Neutrophil (primary cell): ENCODE data around the gene GGACT.
"Not testable (repeated sequence)": the region's sequence is repeated elsewhere in the genome, so short reads cannot be mapped to it uniquely, and the experiment has no call there.

Experiments
- H3K27ac ChIP-seq: fragments of 200-600 bp; sonication (generic); 2 replicates; pipeline ENCODE4 v1.5.1; 2016; ENCODE audit warnings: mild to moderate bottlenecking, moderate library complexity
- H3K27me3 ChIP-seq: fragments of 200-600 bp; sonication (generic); 2 replicates; pipeline ENCODE4 v1.6.0; 2016; ENCODE audit warnings: mild to moderate bottlenecking
- H3K36me3 ChIP-seq: fragments of 200-600 bp; sonication (generic); 2 replicates; pipeline ENCODE4 v1.5.1; 2017
- H3K4me1 ChIP-seq, 2 experiments: fragments of 200-600 bp in 1 of 2; sonication (generic) in 1 of 2; 1 replicate in 1 of 2; 2 replicates in 1 of 2; pipeline versions ENCODE4 v1.5.1 to v1.6.1; 2013 to 2016; ENCODE audit warnings: low read depth in 1 of 2, low read length in 1 of 2, mild to moderate bottlenecking in 1 of 2, moderate library complexity in 1 of 2; ENCODE audit not compliant: control insufficient read depth in 1 of 2, insufficient read depth in 1 of 2
- H3K4me3 ChIP-seq, 2 experiments: fragments of 200-600 bp in 1 of 2; sonication (generic) in 1 of 2; 1 replicate in 1 of 2; 2 replicates in 1 of 2; pipeline ENCODE4 v1.5.1; 2013 to 2016; ENCODE audit warnings: low read depth in 1 of 2, low read length in 1 of 2, mild to moderate bottlenecking in 1 of 2, moderate library complexity in 1 of 2
- H3K9me3 ChIP-seq: fragments of 200-600 bp; sonication (generic); 2 replicates; pipeline ENCODE4 v1.5.1; 2016
- TF ChIP-seq, protein P1 (sequence below): fragments of 200-600 bp; sonication (generic); IDR thresholded peaks from 2 replicates; pipeline ENCODE4 v1.5.1; 2016; ENCODE audit warnings: antibody characterized with exemption

The GGACT gene

GRCh38 chr13:100589178-100589725, 663 bp upstream of the GGACT start:
- Histone ChIP-seq H3K36me3 (no peaks in the 10 kb centered on the region), H3K4me3 (no peak overlapping the region), H3K4me1 (peaks cover 3 to 5% of the 10 kb centered on the region in 2 experiments), H3K27ac (no peak overlapping the region), H3K9me3 (no peaks in the 10 kb centered on the region), H3K27me3 (peaks cover 21% of the 10 kb centered on the region)
- TF ChIP-seq, protein P1, sequence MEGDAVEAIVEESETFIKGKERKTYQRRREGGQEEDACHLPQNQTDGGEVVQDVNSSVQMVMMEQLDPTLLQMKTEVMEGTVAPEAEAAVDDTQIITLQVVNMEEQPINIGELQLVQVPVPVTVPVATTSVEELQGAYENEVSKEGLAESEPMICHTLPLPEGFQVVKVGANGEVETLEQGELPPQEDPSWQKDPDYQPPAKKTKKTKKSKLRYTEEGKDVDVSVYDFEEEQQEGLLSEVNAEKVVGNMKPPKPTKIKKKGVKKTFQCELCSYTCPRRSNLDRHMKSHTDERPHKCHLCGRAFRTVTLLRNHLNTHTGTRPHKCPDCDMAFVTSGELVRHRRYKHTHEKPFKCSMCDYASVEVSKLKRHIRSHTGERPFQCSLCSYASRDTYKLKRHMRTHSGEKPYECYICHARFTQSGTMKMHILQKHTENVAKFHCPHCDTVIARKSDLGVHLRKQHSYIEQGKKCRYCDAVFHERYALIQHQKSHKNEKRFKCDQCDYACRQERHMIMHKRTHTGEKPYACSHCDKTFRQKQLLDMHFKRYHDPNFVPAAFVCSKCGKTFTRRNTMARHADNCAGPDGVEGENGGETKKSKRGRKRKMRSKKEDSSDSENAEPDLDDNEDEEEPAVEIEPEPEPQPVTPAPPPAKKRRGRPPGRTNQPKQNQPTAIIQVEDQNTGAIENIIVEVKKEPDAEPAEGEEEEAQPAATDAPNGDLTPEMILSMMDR, result no peak

- TF ChIP-seq, protein P1, result no peak
- Histone ChIP-seq H3K4me1 (peaks cover 3 to 5% of the 10 kb centered on the region in 2 experiments), H3K9me3 (no peaks in the 10 kb centered on the region), H3K27ac (no peak overlapping the region), H3K4me3 (no peak overlapping the region), H3K36me3 (no peaks in the 10 kb centered on the region), H3K27me3 (peaks cover 13% of the 10 kb centered on the region)
These were observed 3.7 kb downstream of the GGACT start for GRCh38 chr13:100584896-100585295.

- TF ChIP-seq, protein P1, result no peak
- no peak overlapping the region for H3K4me3 ChIP-seq
- no peaks in the 10 kb centered on the region for H3K9me3 ChIP-seq
- H3K4me1 ChIP-seq, result no peaks in the 10 kb centered on the region
- H3K36me3 ChIP-seq, result no peaks in the 10 kb centered on the region
- H3K27ac ChIP-seq, result no peak overlapping the region
- H3K27me3 ChIP-seq, result no peaks in the 10 kb centered on the region
These were observed 7.1 kb downstream of the GGACT start for GRCh38 chr13:100581504-100581903.

DNA sequence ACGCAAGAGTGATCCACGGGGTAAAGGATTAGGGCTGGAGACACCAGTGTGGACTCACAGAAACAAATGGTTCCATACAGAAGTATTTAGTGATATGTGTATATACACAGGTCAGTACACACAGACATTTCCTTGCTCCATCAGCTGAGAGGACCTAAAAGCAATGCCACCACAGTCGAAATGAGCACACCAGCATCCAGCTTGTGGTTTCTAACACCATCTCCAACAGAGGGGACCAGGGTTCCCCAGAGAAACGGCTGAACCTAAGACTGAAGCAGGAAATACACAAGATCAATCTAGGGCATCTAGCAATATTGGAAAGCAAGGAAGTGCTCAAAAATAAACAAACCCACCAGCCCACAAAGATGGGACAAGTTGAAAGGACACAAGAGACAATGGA, 7.6 kb downstream of the GGACT start:
- Histone ChIP-seq H3K4me1 (no peaks in the 10 kb centered on the region), H3K27me3 (no peaks in the 10 kb centered on the region), H3K9me3 (no peaks in the 10 kb centered on the region), H3K36me3 (no peaks in the 10 kb centered on the region), H3K4me3 (no peak overlapping the region), H3K27ac (no peak overlapping the region)
- TF ChIP-seq, protein P1, result no peak

DNA sequence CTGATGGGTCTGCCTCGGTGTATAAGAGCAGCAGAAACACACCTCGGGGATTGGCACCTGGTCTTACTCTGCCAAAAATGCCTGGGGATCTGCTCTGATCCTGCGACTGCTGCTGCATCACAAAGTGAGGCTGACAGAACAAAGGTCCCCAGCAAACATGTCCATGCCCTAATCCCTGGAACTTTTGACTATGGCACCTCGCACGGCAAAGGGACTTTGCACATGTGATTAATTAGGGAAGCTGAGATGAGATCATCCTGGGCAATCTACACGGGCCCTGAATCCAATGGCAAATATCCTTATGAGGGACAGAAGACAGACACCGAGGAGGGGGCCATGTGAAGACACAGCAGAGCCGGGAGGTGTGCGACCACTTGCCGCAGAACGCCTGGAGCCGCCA, 8.5 kb downstream of the GGACT start:
- Histone ChIP-seq H3K9me3 (no peaks in the 10 kb centered on the region), H3K4me3 (no peak overlapping the region), H3K4me1 (no peaks in the 10 kb centered on the region), H3K36me3 (no peaks in the 10 kb centered on the region), H3K27me3 (no peaks in the 10 kb centered on the region), H3K27ac (no peak overlapping the region)
- TF ChIP-seq, protein P1, result no peak

DNA sequence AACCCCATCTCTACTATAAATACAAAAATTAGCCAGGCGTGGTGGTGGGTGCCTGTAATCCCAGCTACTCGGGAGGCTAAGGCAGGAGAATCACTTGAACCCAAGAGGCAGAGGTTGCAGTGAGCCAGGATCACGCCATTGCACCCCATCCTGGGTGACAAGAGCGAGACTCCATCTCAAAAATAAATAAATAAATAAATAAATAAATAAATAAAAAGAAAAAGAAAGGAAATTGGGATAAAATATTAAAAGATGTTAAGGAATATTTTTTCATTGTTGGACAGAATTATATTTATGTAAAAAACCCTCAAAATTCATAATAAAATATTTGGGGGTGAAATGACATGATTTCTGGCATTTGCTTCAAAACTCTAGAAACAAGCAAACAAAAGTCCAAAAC, 11.3 kb downstream of the GGACT start:
- H3K36me3 ChIP-seq, H3K4me3 ChIP-seq, H3K27me3 ChIP-seq, H3K27ac ChIP-seq, H3K4me1 ChIP-seq, H3K9me3 ChIP-seq: not testable (repeated sequence)
